ENCODE results near the gene MIX23.

Gene MIX23

DNA sequence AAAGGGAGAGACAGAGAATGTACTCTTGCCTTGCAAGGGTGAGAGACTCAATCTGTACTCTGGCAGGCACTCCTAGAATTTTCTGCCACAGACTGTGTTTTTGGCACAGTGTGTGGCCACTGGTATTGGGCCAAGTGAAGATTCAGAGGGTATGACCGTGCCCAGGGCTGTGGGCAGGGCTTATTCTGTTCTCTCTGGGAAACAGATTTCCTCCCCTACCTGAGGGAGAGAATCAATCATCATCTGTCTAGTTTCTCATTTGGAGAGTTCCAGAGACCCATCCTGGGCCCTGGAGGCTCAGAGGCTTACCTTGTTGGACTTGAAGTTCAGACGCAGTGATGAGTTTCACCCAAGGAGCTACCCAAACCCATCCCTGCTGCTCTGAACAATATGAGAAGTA lies 29.8 kb downstream of the MIX23 start:
- in situ Hi-C loops (cut with MboI; ENCODE audit: low sequenced_read_pairs), result no loop called here

DNA sequence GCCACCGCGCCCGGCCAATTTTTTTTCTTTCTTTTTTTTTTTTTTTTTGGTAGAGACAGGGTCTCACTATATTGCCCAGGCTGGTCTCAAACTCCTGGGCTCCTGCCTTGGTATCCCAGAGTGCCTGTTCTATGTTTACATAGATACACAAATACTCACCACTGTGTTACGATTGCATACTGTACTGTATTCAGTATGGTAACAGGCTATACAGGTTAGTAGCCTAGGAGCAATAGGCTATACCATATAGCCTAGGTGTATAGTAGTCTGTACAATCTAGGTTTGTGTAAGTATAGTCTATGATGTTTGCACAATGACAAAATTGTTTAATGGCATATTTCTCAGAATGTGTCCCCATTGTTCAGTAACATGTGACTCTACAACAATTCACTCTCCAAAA lies 31.4 kb downstream of the MIX23 start:
- in situ Hi-C loops (cut with MboI; ENCODE audit: low sequenced_read_pairs), result no loop called here

DNA sequence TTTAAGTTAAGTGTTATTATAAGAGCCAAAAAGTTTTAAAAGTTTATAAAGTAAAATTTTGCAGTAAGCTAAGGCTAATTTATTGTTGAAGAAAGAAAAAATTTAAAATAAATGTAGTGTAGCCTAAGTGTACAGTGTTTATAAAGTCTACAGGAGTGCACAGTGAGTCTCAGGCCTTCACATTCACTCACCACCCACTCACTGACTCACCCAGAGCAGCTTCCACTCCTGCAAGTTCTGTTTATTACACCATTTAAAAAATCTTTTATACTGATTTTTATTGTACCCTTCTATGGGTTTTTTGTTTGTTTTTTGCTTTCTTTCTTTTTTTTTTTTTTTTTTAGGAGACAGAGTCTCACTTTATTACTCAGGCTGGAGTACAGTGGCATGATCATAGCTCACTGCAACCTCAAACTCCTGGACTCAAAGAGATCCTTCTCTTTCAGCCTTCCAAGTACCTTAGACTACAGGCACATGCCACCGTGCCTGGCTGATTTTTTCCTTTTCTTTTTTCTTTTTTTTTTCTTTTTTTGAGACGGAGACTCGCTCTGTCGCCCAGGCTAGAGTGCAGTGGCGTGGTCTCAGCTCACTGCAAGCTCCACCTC lies 32.1 kb downstream of the MIX23 start:
- in situ Hi-C loops (cut with MboI; ENCODE audit: low sequenced_read_pairs), result no loop called here

DNA sequence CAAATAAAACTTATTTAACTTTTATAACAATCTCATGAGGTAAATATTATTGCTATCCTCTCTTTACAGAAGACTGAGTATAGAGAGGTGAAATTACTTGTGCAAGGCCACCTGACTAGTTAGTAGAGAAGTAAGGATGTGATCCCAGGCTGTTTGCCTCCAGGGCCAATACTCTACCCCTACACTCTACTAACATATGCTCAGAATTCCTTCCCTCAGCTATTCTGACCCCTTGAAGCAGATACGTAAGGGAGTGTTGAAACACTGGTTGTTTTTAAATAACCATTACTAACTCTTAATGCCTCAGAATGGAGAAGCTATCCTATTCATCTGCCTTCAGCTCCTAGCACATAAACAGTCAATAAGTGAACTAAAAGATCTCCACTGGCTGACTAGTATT lies 33.9 kb downstream of the MIX23 start:
- in situ Hi-C loops (cut with MboI; ENCODE audit: low sequenced_read_pairs), result no loop called here

DNA sequence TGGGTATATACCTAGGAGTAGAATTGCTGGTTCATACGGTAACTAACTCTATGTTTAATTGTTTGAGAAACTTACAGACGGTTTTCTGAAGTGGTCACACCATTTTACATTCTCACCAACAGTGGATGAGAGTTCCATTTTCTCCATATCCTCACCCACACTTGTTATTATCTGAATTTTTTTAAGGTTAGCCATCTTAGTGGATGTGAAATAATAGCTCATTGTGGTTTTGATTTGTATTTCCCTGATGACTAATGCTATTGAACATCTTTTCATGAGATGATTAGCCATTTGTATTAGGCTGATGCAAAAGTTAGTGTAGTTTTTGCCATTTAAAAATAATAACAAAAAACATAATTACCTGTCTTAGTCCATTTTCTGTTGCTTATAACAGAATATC lies 39.4 kb downstream of the MIX23 start:
- in situ Hi-C loops (cut with MboI; ENCODE audit: low sequenced_read_pairs), result no loop called here

DNA sequence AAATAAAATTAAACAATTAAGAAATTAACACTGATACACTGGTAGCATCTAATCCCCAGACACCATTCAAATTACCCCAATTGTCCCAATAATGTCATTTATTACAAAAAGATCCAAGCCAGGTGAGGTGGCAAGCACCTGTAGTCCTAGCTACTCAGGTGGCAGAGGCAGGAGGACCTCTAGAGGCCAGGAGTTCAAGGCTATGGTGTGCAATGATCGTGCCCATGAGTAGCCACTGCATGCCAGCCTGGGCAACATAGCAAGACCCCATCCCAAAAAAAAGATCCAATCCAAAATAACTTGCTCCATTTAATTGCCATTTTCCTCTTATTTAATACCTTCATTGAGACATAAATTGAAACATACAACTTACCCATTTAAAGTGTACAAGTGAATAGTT lies 40.2 kb downstream of the MIX23 start:
- in situ Hi-C loops (cut with MboI; ENCODE audit: low sequenced_read_pairs), result no loop called here

DNA sequence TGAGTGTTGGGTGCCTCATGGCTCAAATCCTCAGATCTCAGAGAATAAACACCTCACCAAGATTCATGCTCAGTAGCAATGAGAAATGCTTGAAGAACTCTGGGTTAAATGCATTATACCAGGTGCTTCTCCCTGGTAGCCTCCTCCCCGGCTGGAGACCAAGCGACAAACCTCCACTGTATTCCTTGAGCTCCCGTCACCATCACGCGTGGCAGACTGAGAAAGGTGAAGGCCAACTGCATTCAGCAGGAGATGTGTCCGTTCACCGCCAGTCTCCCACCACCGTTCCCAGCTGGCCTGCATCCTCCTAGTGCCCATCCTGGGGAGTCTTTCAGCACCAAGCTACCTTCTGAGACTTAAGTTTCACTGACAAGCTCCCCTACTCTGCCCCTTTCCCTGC lies 50.5 kb downstream of the MIX23 start:
- in situ Hi-C loops (cut with MboI; ENCODE audit: low sequenced_read_pairs), result no loop called here

DNA sequence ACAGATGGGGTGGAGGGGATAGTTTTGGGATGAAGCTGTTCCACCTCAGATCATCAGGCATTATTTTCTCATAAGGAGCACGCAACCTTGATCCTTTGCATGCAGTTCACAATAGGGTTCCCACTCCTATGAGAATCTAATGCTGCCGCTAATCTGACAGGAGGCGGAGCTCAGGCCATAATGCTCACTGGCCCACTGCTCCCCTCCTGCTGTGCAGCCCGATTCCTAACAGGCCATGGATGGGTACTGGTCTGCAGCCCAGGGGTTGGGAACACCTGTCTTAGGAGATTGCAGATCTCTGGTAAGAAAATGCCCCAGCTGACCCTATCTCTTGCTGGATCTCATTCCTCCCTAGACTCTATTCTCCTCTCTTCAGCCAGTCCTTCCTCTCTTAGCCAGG lies 51.1 kb downstream of the MIX23 start:
- in situ Hi-C loops (cut with MboI; ENCODE audit: low sequenced_read_pairs), result no loop called here

DNA sequence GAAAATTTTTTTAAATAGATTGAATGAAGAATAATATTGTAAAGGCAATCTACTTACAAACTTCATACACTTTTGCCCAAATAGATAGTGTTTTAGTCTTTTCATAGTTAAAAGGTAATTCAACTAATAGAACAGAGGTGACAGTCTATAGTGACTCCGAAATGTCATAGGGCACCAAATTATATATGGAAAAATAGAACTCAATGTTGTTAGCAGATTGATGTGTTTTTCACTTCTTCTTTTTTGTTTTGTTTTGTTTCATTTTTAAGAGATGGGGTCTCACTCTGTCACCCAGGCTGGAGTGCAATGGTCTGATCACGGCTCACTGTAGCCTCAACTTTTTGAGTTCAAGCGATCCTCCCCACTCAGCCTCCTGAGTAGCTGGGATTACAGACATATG lies 57.3 kb downstream of the MIX23 start:
- in situ Hi-C loops (cut with MboI; ENCODE audit: low sequenced_read_pairs), result no loop called here

DNA sequence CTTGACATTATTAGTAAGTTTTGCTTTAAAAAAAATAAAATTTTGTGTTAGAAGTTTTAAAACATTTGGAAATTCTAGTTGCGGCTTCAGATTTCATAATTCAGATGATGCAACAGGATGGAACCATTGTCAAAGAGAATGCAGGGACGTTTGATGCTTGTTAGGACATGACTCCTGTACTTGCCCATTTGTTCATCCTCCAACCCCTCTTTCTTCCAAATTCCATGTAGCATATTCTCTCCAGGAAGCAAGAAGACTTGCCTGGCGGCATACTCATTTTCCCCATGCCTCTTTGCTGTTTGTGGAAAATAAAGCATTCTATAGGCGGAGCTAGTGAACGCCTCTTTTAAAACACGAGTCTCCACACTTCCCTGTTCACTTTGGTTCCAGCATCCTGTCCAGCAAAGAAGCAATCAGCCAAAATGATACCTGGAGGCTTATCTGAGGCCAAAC lies 58.1 kb downstream of the MIX23 start, which contains the start of gene CSTA:
TSS of gene CSTA (plus strand) at position 378 of the 453 bp plus-strand sequence. CDS start at position 423, 45 bp downstream.
- in situ Hi-C loops (cut with MboI; ENCODE audit: low sequenced_read_pairs), result no loop called here

DNA sequence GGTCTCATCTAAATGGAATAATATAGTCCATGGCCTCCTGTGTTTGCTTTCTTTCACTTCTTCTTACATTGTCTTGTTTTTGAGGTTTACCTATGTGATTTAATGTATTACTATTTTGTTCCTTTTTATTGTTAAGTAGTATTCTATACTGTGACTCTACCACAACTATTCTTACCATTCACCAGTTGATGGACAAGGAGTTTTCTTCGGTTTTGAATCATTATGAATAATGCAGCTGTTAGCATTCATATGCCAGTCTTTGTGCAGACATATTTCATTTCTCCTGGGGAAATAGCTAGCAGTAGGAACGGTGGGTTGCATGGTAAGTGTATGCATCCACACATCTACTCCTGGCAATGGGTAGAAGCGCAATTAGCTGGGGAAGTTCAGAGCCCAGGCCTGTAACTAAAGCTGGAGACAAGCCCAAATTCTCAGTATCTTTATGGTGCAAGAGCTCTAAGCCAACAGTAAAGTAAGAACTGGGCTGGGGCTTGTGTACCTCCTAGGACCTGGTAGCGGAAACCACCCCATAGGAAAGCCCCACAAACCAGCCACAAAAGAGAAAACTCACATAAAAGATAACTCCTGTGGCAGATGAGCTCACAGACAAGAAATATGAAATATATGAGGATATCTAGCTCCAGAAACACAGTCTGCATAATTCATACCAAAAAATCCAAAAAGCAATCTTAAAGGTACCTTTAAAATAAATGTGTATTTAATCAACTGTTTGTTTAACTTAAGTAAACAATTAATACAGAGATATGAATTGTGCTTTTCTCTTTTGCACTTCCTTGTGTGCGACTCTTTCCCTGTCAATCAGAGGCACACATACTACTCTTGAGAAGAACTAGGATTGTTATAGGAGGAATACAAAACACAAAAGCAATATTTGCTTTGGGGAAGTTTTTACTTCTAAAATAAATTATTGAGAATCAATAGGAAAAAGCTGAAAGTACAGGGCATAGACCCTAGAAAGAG lies 60.6 kb downstream of the MIX23 start:
- in situ Hi-C loops (cut with MboI; ENCODE audit: low sequenced_read_pairs), result no loop called here

DNA sequence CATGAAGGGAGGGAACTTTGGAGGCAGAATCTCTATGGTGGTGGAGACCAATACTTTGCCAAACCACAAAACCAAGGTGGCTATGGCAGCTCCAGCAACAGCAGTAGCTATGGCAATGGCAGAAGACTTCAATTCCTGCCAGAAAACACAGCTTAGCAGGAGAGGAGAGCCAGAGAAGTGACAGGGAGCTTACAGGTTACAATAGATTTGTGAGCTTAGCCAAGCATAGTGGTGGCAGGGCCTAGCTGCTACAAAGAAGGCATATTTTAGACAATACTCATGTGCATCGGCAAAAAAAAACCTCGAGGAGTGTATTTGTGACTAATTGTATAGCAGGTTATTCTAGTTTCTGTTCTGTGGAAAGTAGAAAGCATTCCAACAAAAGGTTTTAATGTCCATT lies 64.4 kb downstream of the MIX23 start:
- in situ Hi-C loops (cut with MboI; ENCODE audit: low sequenced_read_pairs), result no loop called here

DNA sequence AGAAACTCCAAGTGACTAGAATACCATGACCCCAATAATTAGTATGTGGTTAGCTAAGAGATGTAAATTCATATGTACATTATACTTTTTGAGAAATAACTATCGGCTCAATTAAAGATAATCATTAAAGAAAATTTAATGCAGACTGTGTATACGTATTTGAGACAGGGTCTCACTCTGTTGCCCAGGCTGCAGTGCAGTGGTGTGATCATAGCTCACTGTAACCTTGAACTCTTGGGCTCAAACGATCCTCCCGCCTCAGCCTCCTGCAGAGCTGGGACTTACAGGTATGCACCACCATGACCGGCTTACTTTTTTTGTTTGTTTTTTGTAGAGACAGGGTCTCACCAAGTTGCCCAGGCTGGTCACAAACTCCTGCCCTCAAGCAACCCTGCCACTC lies 66.7 kb downstream of the MIX23 start:
- in situ Hi-C loops (cut with MboI; ENCODE audit: low sequenced_read_pairs), result no loop called here

DNA sequence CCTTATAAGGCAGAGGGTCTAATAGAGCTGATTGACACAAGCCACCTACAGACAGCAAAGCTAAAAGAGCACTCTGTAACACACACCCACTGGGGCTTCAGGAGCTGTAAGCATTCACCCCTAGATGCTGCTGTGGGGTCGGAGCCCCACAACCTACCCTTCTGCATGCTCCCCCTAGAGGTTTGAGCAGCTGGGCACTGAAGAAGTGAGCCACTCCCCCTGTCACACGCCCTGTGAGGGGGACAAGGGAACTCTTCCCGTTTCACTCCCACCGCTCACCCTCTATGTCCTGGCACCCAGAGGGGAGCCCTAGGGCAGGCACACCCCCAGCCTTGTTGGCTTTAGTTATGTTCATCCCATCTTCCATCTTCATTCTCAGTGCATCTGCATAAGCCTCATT lies 67.4 kb downstream of the MIX23 start:
- in situ Hi-C loops (cut with MboI; ENCODE audit: low sequenced_read_pairs), result no loop called here

DNA sequence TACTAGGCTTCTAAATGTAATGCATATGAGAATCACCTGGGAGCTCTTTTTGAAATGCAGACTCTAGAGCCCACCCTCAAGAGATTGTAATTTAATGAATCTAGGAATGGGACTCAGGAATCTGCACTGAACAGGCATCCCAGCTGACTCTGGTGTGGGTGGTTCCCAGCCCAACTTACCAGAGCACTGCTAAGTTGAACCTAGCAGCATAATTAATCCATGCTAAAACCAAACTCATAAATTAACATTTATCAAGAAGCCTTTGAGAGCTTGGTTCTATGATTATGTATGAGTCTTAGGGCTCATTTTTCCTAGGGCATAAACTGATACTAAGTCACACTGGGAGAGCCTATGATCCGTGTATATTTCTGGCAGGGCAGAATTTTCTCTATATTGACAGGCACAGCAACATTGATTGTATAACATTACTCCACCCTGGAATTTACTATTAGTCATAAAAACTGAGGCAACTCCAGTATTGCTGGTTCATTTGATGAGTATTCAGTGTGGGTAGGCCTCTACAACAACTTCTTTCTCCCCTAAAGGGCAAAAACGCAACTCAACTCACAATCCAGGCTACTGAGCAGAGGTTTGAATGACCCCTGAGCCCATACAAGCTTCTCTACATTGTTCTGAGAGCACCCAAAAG lies 68.7 kb downstream of the MIX23 start:
- in situ Hi-C loops (cut with MboI; ENCODE audit: low sequenced_read_pairs), result no loop called here

DNA sequence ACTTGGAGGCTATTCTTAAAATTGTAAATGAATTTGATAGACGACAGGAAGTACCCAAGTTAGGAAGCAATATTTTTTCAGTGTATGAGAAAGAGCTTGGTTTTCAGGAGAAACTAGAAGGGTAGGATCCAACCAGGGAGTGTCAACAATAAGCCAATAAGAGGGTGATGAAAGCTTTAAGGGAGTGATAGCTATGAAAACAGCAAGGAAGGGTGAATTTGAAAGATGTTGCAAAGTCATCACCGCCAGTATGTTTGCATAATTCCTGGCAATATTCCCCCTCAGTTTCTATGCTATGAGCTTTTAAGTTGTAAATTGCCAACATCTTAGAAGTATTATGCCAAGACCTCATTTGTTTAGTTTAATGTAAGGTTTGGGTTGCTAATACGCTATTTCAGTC lies 69.8 kb downstream of the MIX23 start:
- in situ Hi-C loops (cut with MboI; ENCODE audit: low sequenced_read_pairs), result no loop called here

DNA sequence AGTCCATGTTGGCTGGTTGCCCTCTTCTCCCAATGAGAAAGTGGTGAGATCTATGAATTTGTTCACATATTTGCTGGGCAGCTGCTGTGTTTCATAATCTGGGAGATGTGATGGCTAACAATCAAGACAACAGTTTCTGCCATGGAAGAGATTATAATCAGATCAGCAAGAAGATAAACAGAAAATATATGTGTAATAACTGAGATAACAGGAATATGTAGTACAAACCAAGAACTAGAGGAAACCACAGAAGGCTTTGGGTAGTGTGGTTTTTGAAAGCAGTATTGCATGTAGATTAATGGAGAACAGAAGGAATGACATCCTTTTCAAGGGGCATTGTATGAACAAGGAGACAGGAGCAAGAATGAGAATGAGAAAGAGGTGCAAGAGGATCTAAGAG lies 70.2 kb downstream of the MIX23 start:
- in situ Hi-C loops (cut with MboI; ENCODE audit: low sequenced_read_pairs), result no loop called here

DNA sequence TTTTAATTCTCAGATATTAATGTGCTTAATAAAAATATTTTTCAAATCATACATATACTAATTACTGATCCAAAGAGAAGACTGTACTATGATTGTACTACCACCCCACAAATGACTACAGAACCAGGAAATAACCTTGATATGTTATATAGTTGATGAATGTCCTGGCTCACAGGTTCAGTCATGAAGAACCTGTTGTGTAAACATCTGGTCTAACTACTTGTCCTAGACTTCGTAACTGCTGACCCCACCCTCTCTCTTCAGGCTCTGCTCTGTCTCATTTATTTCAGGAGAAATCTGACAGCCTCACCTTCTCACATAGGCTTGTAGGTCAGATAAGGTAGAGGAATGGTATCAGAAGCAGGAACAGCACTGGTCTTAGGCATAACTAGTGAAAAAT lies 72.7 kb downstream of the MIX23 start:
- in situ Hi-C loops (cut with MboI; ENCODE audit: low sequenced_read_pairs), result no loop called here

All from hTERT RPE-1 (cell line).